SKM-1 treated with dmso at 0.1 percent for 144 hours (cell line): ENCODE measurements around the gene AGBL2.
"Not testable (repeated sequence)": the region's sequence is repeated elsewhere in the genome, so short reads cannot be mapped to it uniquely, and the experiment has no call there.

Experiments
- DNase-seq: peaks from one replicate; lab custom pipeline; 2025; ENCODE audit not compliant: unreplicated experiment; lab: John Stamatoyannopoulos, UW

Gene AGBL2

DNA sequence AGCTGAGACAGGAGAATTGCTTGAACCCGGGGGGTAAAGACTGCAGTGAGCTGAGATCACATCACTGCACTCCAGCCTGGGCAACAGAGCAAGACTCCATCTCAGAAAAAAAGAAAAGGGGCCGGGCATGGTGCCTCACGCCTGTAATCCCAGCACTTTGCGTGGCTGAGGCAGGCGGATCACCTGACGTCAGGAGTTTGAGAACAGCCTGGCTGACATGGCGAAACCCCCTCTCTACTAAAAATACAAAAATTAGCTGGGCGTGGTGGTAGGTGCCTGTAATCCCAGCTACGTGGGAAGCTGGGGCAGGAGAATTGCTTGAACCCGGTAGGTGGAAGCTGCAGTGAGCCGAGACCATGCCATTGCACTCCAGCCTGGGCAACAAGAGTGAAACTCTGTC, 78.8 kb downstream of the AGBL2 start:
- DNase-seq, result not testable (repeated sequence)

DNA sequence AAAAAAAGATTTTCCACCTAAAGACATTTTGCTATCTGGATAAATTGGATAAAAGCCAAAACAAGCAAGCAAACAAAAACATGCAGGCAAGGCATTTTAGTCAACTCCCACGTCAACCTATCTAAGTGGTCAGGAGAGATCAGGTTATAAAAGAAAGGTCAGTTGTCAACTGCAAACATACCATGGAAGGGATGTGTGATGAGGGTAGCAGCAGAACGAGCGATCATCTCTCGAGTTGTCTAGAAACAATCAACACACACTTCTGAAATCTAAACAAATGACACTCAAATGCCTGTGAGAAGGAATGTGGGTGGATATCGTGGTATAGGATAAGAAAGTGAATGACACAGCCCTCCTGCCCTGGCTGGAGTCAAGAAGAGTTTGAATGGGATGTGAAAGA, 83.7 kb downstream of the AGBL2 start:
- no peak for DNase-seq

DNA sequence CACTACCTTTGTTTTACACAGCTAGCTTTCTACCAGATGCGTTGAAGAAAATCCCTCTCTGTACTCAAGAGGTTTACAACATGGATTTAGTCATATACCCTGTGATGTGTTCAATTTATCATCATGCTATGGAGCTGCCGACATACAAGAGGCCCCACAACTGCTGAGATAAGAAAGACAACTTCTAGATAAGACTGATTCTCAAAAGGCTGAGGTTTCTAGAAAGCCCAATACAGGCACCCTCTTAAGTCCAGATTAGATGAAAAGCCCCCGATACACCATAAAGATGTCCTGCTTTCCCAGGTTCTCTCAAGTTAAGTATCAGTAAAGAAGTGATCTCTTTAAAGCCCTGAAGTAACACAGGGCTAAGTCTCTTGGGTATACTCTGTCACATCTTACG, 87.1 kb downstream of the AGBL2 start:
- no peak for DNase-seq

DNA sequence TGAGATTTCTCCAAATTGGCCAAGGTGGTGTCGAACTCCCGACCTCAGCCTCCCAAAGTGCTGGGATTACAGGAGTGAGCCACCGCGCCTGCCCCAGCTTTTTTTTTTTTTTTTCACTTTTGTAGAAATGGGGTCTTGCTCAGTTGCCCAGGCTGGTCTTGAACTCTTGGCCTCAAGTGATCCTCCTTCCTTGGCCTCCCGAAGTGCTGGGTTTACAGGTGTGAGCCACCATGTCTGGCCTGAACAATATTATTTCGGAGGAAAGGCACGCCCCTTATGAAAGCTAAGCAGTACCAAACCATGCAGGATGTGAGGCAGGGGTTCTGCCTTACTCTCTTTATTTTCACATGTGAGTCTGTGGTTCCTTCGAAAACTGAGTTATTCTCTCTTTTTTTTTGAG, 88.9 kb downstream of the AGBL2 start:
- DNase-seq, result no peak

DNA sequence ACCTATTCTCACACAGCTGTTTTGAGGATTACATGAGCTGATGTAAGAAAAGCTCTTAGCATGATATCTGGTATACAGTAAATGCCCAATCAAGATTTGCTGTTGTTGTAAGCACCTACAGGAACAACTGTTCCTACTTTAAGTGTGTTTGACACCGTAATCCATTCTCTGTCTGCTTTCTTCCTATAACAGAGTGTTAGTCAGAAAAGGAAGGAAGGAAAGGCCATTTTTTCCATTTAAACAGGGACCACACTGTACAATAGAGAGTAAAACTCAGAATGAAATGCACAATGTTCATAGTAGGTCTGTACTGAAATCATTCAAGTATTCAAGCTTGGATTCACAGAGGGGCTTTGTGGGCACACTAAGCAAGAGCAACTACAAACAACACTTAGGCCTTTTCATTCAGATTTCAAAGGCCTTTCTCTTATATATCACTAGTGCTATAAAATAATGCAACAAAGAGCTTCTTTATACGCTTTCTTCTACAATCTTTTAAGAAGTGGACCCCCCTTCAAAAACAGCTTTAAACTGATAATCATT, 94.3 kb downstream of the AGBL2 start:
- no peak for DNase-seq

DNA sequence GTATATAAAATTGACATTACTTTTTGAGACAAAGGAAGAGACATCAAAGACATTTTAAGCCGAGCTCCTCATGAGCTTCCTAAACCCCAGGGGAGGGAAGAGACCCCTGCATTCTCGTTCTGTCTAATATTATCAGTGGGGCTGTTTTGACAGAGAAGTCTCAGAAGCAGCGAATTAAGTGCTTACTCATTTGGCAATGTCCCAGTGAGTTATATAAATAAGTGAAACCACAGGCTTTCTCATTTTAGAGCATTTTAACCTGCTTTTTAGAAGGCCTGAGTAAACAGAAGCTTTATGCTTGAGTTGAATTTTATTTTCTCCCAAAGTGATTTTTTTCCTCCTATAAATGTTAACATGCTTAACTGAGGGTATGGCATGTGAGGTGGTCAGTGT, 97.8 kb downstream of the AGBL2 start:
- no peak for DNase-seq

DNA sequence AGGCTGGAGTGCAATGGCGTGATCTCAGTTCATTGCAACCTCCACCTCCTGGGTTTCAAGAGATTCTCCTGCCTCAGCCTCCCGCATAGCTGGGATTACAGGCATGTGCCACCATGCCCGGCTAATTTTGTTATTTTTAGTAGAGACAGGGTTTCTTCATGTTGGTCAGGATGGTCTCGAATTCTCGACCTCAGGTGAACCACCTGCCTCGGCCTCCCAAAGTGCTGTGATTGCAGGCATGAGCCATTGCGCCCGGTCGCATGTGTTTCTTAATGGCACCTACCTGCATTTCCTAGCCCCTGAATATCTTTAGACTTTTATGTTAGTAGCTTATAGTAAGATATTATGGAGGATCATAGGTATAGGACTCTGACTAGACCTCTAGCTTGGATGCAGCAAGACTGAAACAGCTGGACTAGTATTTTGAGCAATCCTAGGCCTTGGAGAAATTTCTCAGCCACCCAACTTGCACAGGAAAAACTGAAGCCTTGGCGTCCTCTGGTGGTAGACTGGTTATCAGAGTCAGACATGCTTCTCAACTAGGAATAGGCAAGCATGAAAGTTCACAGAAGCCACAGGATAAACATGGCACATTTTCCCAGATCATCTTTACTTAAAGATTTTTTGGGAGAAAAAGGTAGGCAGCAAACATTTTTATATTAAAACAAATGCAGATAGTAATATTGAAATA, 98.3 kb downstream of the AGBL2 start:
- DNase-seq, result peak; percentile 53

DNA sequence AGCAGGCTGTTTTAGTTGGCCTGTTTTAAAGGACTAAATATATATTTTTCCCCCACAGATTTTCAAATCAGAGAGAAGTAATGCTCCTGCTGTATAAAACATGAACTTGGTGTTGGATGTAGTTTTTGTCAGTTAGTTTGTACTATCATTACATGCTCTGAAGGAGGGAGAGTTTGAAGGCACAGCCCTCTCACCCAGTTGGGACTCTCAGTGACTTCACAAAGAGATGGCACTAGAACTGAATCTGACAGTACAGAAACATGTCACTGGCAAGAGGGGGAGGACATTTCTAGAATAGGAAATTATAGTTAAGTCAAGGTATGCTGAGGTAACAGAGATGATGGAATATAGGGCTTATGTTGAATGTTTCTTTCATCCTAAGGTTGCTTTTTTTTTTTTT, 99.9 kb downstream of the AGBL2 start:
- no peak for DNase-seq

DNA sequence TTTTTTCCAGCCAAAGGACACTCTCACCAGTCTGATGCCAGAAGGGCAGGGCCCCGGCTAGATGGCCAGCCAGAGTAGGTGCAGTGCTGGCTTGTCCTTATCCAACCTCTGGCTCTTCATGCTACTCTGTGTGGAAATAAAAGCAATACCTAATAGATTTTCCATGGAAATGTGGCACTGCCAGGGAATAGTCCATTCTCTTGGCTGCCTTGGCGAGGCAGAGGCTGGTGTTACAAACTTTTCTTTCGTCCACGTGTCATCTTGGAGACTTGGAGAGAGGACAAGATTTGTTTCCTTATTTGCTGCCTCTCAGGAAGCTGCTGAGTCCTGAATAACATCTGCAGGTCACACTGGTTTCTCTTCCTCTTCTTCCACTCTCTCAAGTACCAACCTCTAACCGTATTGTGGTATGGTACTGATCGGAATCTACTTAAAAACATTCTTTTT, 103.8 kb downstream of the AGBL2 start:
- peak; percentile 69 for DNase-seq

DNA sequence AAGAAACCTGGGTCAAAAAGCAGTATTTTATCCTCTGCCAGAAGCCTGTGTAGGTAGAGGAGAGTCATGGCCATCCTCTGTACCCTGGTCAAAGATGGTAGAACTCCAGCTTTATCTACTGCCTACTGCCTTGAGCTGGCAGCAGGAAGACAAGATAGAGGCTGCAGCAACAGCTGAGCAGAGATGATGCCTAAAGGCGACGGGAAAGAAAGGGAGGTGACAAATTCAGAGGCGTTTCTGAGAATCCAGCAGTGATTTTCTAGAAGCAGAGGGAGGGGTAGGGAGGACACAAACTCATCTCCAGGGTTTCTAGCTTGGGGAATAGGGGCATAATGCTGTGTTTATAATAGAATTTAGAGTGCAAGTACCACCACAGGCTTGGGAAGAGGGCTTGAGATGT, 105.5 kb downstream of the AGBL2 start:
- DNase-seq, result no peak
